H9 (cell line): ENCODE measurements around the gene RNF224. TPM values are rescaled to one million over a fixed set of nuclear protein-coding genes. Genes with fewer than 3 reads are reported as not detected.

Experiments used
- DNase-seq: peaks from one replicate; pipeline ENCODE4 v3.0.0-alpha.2; 2017
- H2AFZ ChIP-seq: one replicate; pipeline ENCODE4 v1.6.1; 2013; ENCODE audit warnings: mild to moderate bottlenecking, low read length, control low read depth, moderate library complexity
- H2AK5ac ChIP-seq: 2 replicates; pipeline ENCODE4 v1.6.1; 2013; ENCODE audit warnings: low read length, control low read depth, mixed read lengths; ENCODE audit not compliant: insufficient read length
- H2BK120ac ChIP-seq: one replicate; pipeline ENCODE4 v1.6.1; 2013; ENCODE audit warnings: low read depth, mild to moderate bottlenecking, low read length, control low read depth, inconsistent platforms; ENCODE audit not compliant: poor library complexity, severe bottlenecking
- H2BK12ac ChIP-seq: 2 replicates; pipeline ENCODE4 v1.6.1; 2013; ENCODE audit warnings: low read length, control low read depth, mixed read lengths, low read depth; ENCODE audit not compliant: insufficient read length
- H2BK15ac ChIP-seq: 2 replicates; pipeline ENCODE4 v1.6.1; 2013; ENCODE audit warnings: low read depth, low read length, control low read depth
- H2BK20ac ChIP-seq: one replicate; pipeline ENCODE4 v1.6.1; 2013; ENCODE audit warnings: low read depth, mild to moderate bottlenecking, low read length, control low read depth, inconsistent platforms; ENCODE audit not compliant: poor library complexity, severe bottlenecking
- H2BK5ac ChIP-seq: 2 replicates; pipeline ENCODE4 v1.6.1; 2013; ENCODE audit warnings: low read length, control low read depth, mixed read lengths; ENCODE audit not compliant: insufficient read length
- H3K14ac ChIP-seq: 2 replicates; pipeline ENCODE4 v1.6.1; 2013; ENCODE audit warnings: low read length, control low read depth; ENCODE audit not compliant: insufficient read depth
- H3K18ac ChIP-seq: 2 replicates; pipeline ENCODE4 v1.6.1; 2013; ENCODE audit warnings: low read depth, mild to moderate bottlenecking, mixed read lengths, low read length, control low read depth; ENCODE audit not compliant: insufficient read length
- H3K23ac ChIP-seq: 2 replicates; pipeline ENCODE4 v1.6.1; 2013; ENCODE audit warnings: low read length, control low read depth, mixed read lengths, low read depth; ENCODE audit not compliant: insufficient read length
- H3K23me2 ChIP-seq: 2 replicates; pipeline ENCODE4 v1.6.1; 2013; ENCODE audit warnings: low read depth, mild to moderate bottlenecking, mixed read lengths, low read length, control low read depth; ENCODE audit not compliant: insufficient read length, poor library complexity, severe bottlenecking
- H3K27ac ChIP-seq: 2 replicates; pipeline ENCODE4 v1.5.1; 2013; ENCODE audit warnings: low read length, control low read depth, mixed read lengths, low read depth; ENCODE audit not compliant: insufficient read length
- H3K27me3 ChIP-seq: 2 replicates; pipeline ENCODE4 v1.6.1; 2013; ENCODE audit warnings: low read length, control low read depth, inconsistent platforms; ENCODE audit not compliant: insufficient read depth
- H3K4ac ChIP-seq: 2 replicates; pipeline ENCODE4 v1.6.1; 2013; ENCODE audit warnings: low read depth, mild to moderate bottlenecking, control low read depth, inconsistent platforms, low read length, moderate library complexity
- H3K4me1 ChIP-seq: 2 replicates; pipeline ENCODE4 v1.6.1; 2013; ENCODE audit warnings: low read length, control low read depth, inconsistent platforms; ENCODE audit not compliant: insufficient read depth
- H3K4me2 ChIP-seq: 2 replicates; pipeline ENCODE4 v1.6.1; 2013; ENCODE audit warnings: low read length, control low read depth, mixed read lengths; ENCODE audit not compliant: insufficient read length, insufficient read depth
- H3K56ac ChIP-seq: 2 replicates; pipeline ENCODE4 v1.6.1; 2013; ENCODE audit warnings: low read depth, mild to moderate bottlenecking, mixed read lengths, low read length, control low read depth; ENCODE audit not compliant: insufficient read length
- H3K79me1 ChIP-seq: 2 replicates; pipeline ENCODE4 v1.6.1; 2013; ENCODE audit warnings: low read depth, mild to moderate bottlenecking, moderate library complexity, low read length, control low read depth, inconsistent platforms; ENCODE audit not compliant: insufficient read depth, poor library complexity, severe bottlenecking
- H3K79me2 ChIP-seq: 2 replicates; pipeline ENCODE4 v1.6.1; 2013; ENCODE audit warnings: low read length, control low read depth, inconsistent platforms; ENCODE audit not compliant: insufficient read depth
- H3K9ac ChIP-seq: 2 replicates; pipeline ENCODE4 v1.6.1; 2013; ENCODE audit warnings: low read length, control low read depth, mixed read lengths; ENCODE audit not compliant: insufficient read length; ENCODE audit errors: extremely low read depth
- H3K9me3 ChIP-seq: one replicate; pipeline ENCODE4 v1.6.1; 2013; ENCODE audit warnings: low read depth, low read length, inconsistent platforms; ENCODE audit not compliant: control insufficient read depth
- H3T11ph ChIP-seq: one replicate; pipeline ENCODE4 v1.6.1; 2013; ENCODE audit warnings: mild to moderate bottlenecking, low read length, control low read depth, inconsistent platforms
- H4K20me1 ChIP-seq: one replicate; pipeline ENCODE4 v1.6.1; 2013; ENCODE audit not compliant: control insufficient read depth, insufficient read length, insufficient read depth
- H4K5ac ChIP-seq: 2 replicates; pipeline ENCODE4 v1.6.1; 2013; ENCODE audit warnings: low read depth, mild to moderate bottlenecking, mixed read lengths, low read length, control low read depth; ENCODE audit not compliant: insufficient read length
- H4K8ac ChIP-seq: replicated peaks from 2 replicates; pipeline ENCODE4 v1.6.1; 2013; ENCODE audit warnings: low read length, control low read depth, mixed read lengths, low read depth; ENCODE audit not compliant: insufficient read length
- H4K91ac ChIP-seq: 2 replicates; pipeline ENCODE4 v1.6.1; 2013; ENCODE audit warnings: low read depth, mild to moderate bottlenecking, moderate library complexity, mixed read lengths, low read length, control low read depth; ENCODE audit not compliant: insufficient read length
- H3K27ac Mint-ChIP-seq, 3 experiments: 2 replicates in 2 of 3; 3 replicates in 1 of 3; pipeline ENCODE4 v1.8.0; 2020 to 2021; ENCODE audit warnings: mixed read lengths in 3 of 3, mild to moderate bottlenecking in 1 of 3, moderate library complexity in 1 of 3
- H3K27me3 Mint-ChIP-seq: 2 replicates; pipeline ENCODE4 v1.8.0; 2021; ENCODE audit warnings: low read depth, mild to moderate bottlenecking, moderate library complexity, mixed read lengths
- H3K36me3 Mint-ChIP-seq, 3 experiments: 2 replicates in 2 of 3; 3 replicates in 1 of 3; pipeline ENCODE4 v1.8.0; 2020 to 2021; ENCODE audit warnings: low read depth in 3 of 3, mixed read lengths in 3 of 3; ENCODE audit not compliant: insufficient read depth in 1 of 3
- H3K4me1 Mint-ChIP-seq, 2 experiments: 2 replicates each; pipeline ENCODE4 v1.8.0; 2020; ENCODE audit warnings: mixed read lengths in 2 of 2
- H3K4me3 Mint-ChIP-seq, 2 experiments: 2 replicates in 1 of 2; 3 replicates in 1 of 2; pipeline ENCODE4 v1.8.0; 2020 to 2021; ENCODE audit warnings: mild to moderate bottlenecking in 2 of 2, mixed read lengths in 2 of 2, moderate library complexity in 1 of 2
- H3K9me3 Mint-ChIP-seq, 2 experiments: 2 replicates in 1 of 2; 3 replicates in 1 of 2; pipeline ENCODE4 v1.8.0; 2020; ENCODE audit warnings: mild to moderate bottlenecking in 2 of 2, mixed read lengths in 2 of 2, moderate library complexity in 1 of 2
- CTCF ChIP-seq: fragments of 200-600 bp; sonication (generic); conservative IDR thresholded peaks from 3 replicates; pipeline ENCODE4 v1.8.0; 2021; ENCODE audit warnings: antibody characterized with exemption, mild to moderate bottlenecking
- WGBS: extraction: QIAGEN DNeasy Blood & Tissue Kit; methylation state at CpG from one replicate; pipeline ENCODE4 v1.1.7; 2013; ENCODE audit warnings: missing lambda C conversion rate, low lambda C conversion rate, mixed read lengths; ENCODE audit not compliant: insufficient read length; ENCODE audit errors: extremely low coverage; 5-methylcytosine and 5-hydroxymethylcytosine counted together
- total RNA-seq: library from RNA; stranded (reverse); gene quantifications from 2 replicates; pipeline ENCODE4 v1.2.1, GENCODE V29; 2021

RNF224 gene
- total RNA-seq, 1 experiment from 2014 or later: 0.15 TPM

GRCh38 chr9:137264067-137264466, 36.8 kb downstream of the RNF224 start:
- no peak overlapping the region for H2BK15ac ChIP-seq
- no peak overlapping the region for H3K23ac ChIP-seq
- no peak overlapping the region for H2BK120ac ChIP-seq
- no peaks in the 10 kb centered on the region for H3K23me2 ChIP-seq
- no peak overlapping the region for H3K27ac ChIP-seq
- H3K56ac ChIP-seq: no peak overlapping the region
- H3K27me3 Mint-ChIP-seq: no peaks in the 10 kb centered on the region; the same call in 1 of the 2 replicates
- no peak overlapping the region for H4K8ac ChIP-seq
- no peak overlapping the region for H3K18ac ChIP-seq
- DNase-seq: no peak
- H2AK5ac ChIP-seq: no peak overlapping the region
- H3K9ac ChIP-seq: no peak overlapping the region
- H3K9me3 ChIP-seq: no peaks in the 10 kb centered on the region
- no peaks in the 10 kb centered on the region for H3K4me1 ChIP-seq
- H4K20me1 ChIP-seq: no peaks in the 10 kb centered on the region
- H3K36me3 Mint-ChIP-seq: peaks cover 8 to 49% (median 37%) of the 10 kb centered on the region in 3 experiments; a peak in 6 of 7 replicates
- no peak overlapping the region for H4K5ac ChIP-seq
- H3K27me3 ChIP-seq: no peaks in the 10 kb centered on the region
- H3K27ac Mint-ChIP-seq: no peak overlapping the region
- no peak overlapping the region for H3K4me2 ChIP-seq
- no CpG with 5 or more reads among the region's 22 CpGs for WGBS
- H2BK20ac ChIP-seq: no peak overlapping the region
- no peak overlapping the region for H2BK5ac ChIP-seq
- H3K14ac ChIP-seq: no peak overlapping the region
- no peaks in the 10 kb centered on the region for H3K79me2 ChIP-seq
- H3K4me3 Mint-ChIP-seq: no peak overlapping the region; a peak in 1 of 5 replicates
- TF ChIP-seq CTCF: no peak
- H2BK12ac ChIP-seq: no peak overlapping the region
- no peak overlapping the region for H3T11ph ChIP-seq
- no peak overlapping the region for H4K91ac ChIP-seq
- H3K4me1 Mint-ChIP-seq: 0 out of 4 replicates have a peak, but pooled peaks cover 0 to 3% of the 10 kb centered on the region in 2 experiments
- no peak overlapping the region for H2AFZ ChIP-seq
- no peaks in the 10 kb centered on the region for H3K9me3 Mint-ChIP-seq
- H3K4ac ChIP-seq: no peak overlapping the region
- no peaks in the 10 kb centered on the region for H3K79me1 ChIP-seq
